ENCODE measurements around the gene CTNND2. TPM values are rescaled to one million over a fixed set of nuclear protein-coding genes. Genes with fewer than 3 reads are reported as not detected.

The CTNND2 gene
- total RNA-seq, 2 experiments from 2014 or later: 0.20 TPM; not detected in 1

- POLR2A ChIA-PET: no interaction called here
- Histone ChIP-seq H3K4me1 (ENCODE audit: insufficient read depth, low read length) (no peaks in the 10 kb centered on the region), H3K9me3 (ENCODE audit: control insufficient read depth in 1 of 2, insufficient read depth in 1 of 2, low read length in 2 of 2) (no peaks in the 10 kb centered on the region), H3K4me3 (ENCODE audit: low read length) (no peak overlapping the region), H3K27ac (ENCODE audit: low read depth in 1 of 2, low read length in 2 of 2) (no peak overlapping the region), H3K36me3 (ENCODE audit: insufficient read depth, low read length) (no peaks in the 10 kb centered on the region), H3K27me3 (ENCODE audit: control insufficient read depth in 1 of 2, insufficient read depth in 2 of 2, low read length in 2 of 2) (no peaks in the 10 kb centered on the region)
- CTCF ChIA-PET: no interaction called here
- no peaks in the 10 kb centered on the region for H3K4me1 Mint-ChIP-seq (ENCODE audit: low read depth)
- H3K4me3 Mint-ChIP-seq: no peak overlapping the region
- no peak overlapping the region for H3K27ac Mint-ChIP-seq
- TF ChIP-seq CTCF (IDR thresholded peaks at IDR 0.05): no peak
- H3K36me3 Mint-ChIP-seq (ENCODE audit: low read depth): no peaks in the 10 kb centered on the region
- no peak for DNase-seq
- no peak for ATAC-seq (ENCODE audit: poor library complexity)
- intact Hi-C loops (cut with DNase I, micrococcal nuclease): no loop called here
- H3K27me3 Mint-ChIP-seq: peaks cover 10% of the 10 kb centered on the region
- H3K9me3 Mint-ChIP-seq: no peaks in the 10 kb centered on the region
Observed at GRCh38 chr5:11429254-11429653, 475.0 kb downstream of the CTNND2 start.

GRCh38 chr5:11427569-11427968 is 476.7 kb downstream of the CTNND2 start:
- CTCF ChIA-PET: interaction anchor here (0.7 kb wide), 1 partner anchor 10 kb away, joined by 4 read pairs; no protein-coding TSS in a partner anchor

GRCh38 chr5:11426442-11426841 is 477.8 kb downstream of the CTNND2 start:
- Mint-ChIP-seq H3K4me3 (no peak overlapping the region), H3K27ac (no peak overlapping the region), H3K27me3 (peaks cover 10% of the 10 kb centered on the region), H3K4me1 (ENCODE audit: low read depth) (no peaks in the 10 kb centered on the region), H3K9me3 (no peaks in the 10 kb centered on the region), H3K36me3 (ENCODE audit: low read depth) (no peaks in the 10 kb centered on the region)
- ATAC-seq (ENCODE audit: poor library complexity): no peak
- Histone ChIP-seq H3K4me1 (ENCODE audit: insufficient read depth, low read length) (no peaks in the 10 kb centered on the region), H3K9me3 (ENCODE audit: control insufficient read depth in 1 of 2, insufficient read depth in 1 of 2, low read length in 2 of 2) (no peaks in the 10 kb centered on the region), H3K36me3 (ENCODE audit: insufficient read depth, low read length) (no peaks in the 10 kb centered on the region), H3K27ac (ENCODE audit: low read depth in 1 of 2, low read length in 2 of 2) (no peak overlapping the region), H3K4me3 (ENCODE audit: low read length) (no peak overlapping the region), H3K27me3 (ENCODE audit: control insufficient read depth in 1 of 2, insufficient read depth in 2 of 2, low read length in 2 of 2) (no peaks in the 10 kb centered on the region)
- intact Hi-C loops (cut with DNase I, micrococcal nuclease): no loop called here
- ChIA-PET CTCF (no interaction called here), POLR2A (no interaction called here)
- no peak for TF ChIP-seq CTCF (IDR thresholded peaks at IDR 0.05)
- DNase-seq: no peak

More at GRCh38 chr5:11427569-11427968, 476.7 kb downstream of the CTNND2 start:
- Histone ChIP-seq H3K27ac (ENCODE audit: low read depth in 1 of 2, low read length in 2 of 2) (no peak overlapping the region), H3K4me3 (ENCODE audit: low read length) (no peak overlapping the region), H3K4me1 (ENCODE audit: insufficient read depth, low read length) (no peaks in the 10 kb centered on the region), H3K36me3 (ENCODE audit: insufficient read depth, low read length) (no peaks in the 10 kb centered on the region), H3K9me3 (ENCODE audit: control insufficient read depth in 1 of 2, insufficient read depth in 1 of 2, low read length in 2 of 2) (no peaks in the 10 kb centered on the region), H3K27me3 (ENCODE audit: control insufficient read depth in 1 of 2, insufficient read depth in 2 of 2, low read length in 2 of 2) (no peaks in the 10 kb centered on the region)
- Mint-ChIP-seq H3K4me3 (no peak overlapping the region), H3K36me3 (ENCODE audit: low read depth) (no peaks in the 10 kb centered on the region), H3K4me1 (ENCODE audit: low read depth) (no peaks in the 10 kb centered on the region), H3K27ac (no peak overlapping the region), H3K27me3 (peaks cover 10% of the 10 kb centered on the region), H3K9me3 (no peaks in the 10 kb centered on the region)
- ATAC-seq (ENCODE audit: poor library complexity) (no peak), DNase-seq (no peak)
- no peak for TF ChIP-seq CTCF (IDR thresholded peaks at IDR 0.05)
- POLR2A ChIA-PET: no interaction called here
- intact Hi-C loops (cut with DNase I, micrococcal nuclease): no loop called here

All from CD4-positive, alpha-beta T cell (primary cell).